Osteocyte (in vitro differentiated cells): ENCODE measurements around the gene KLK3. TPM values are rescaled to one million over a fixed set of nuclear protein-coding genes. Genes with fewer than 3 reads are reported as not detected.

Experiments used
- DNase-seq: peaks from one replicate; pipeline ENCODE4 v3.0.0; 2021; ENCODE audit warnings: mixed read lengths; ENCODE audit not compliant: unreplicated experiment; ENCODE audit errors: extremely low spot score
- H3K27ac Mint-ChIP-seq: one replicate; pipeline ENCODE4 v1.8.0; 2021; ENCODE audit warnings: mild to moderate bottlenecking, mixed read lengths; ENCODE audit not compliant: unreplicated experiment
- H3K27me3 Mint-ChIP-seq: one replicate; pipeline ENCODE4 v1.8.0; 2021; ENCODE audit warnings: mixed read lengths; ENCODE audit not compliant: unreplicated experiment
- H3K36me3 Mint-ChIP-seq: one replicate; pipeline ENCODE4 v1.8.0; 2021; ENCODE audit warnings: mixed read lengths; ENCODE audit not compliant: unreplicated experiment
- H3K4me1 Mint-ChIP-seq: one replicate; pipeline ENCODE4 v1.8.0; 2021; ENCODE audit warnings: mixed read lengths; ENCODE audit not compliant: unreplicated experiment
- H3K4me3 Mint-ChIP-seq: one replicate; pipeline ENCODE4 v1.8.0; 2021; ENCODE audit warnings: mild to moderate bottlenecking, moderate library complexity, mixed read lengths; ENCODE audit not compliant: unreplicated experiment
- H3K9me3 Mint-ChIP-seq: one replicate; pipeline ENCODE4 v1.8.0; 2021; ENCODE audit warnings: mixed read lengths; ENCODE audit not compliant: unreplicated experiment
- CTCF ChIP-seq: fragments of 200-600 bp; sonication (generic); IDR thresholded peaks from 2 replicates; pipeline ENCODE4 v1.5.0; 2021; ENCODE audit warnings: antibody characterized with exemption, mild to moderate bottlenecking, moderate library complexity
- total RNA-seq: library from RNA; stranded (reverse); gene quantifications from 2 replicates; pipeline ENCODE4 v1.2.1, GENCODE V29; 2021

The KLK3 gene
- total RNA-seq, 1 donor from 2014 or later: not detected

GRCh38 chr19:50826492-50827240 lies 28.0 kb upstream of the KLK3 start:
- no peak for DNase-seq
- Mint-ChIP-seq H3K4me1 (no peaks in the 10 kb centered on the region), H3K27me3 (peaks cover 10% of the 10 kb centered on the region), H3K9me3 (no peaks in the 10 kb centered on the region), H3K36me3 (no peaks in the 10 kb centered on the region), H3K4me3 (no peak overlapping the region), H3K27ac (no peak overlapping the region)
- TF ChIP-seq CTCF: no peak

- no peak for TF ChIP-seq CTCF
- no peak overlapping the region for H3K4me3 Mint-ChIP-seq
- H3K9me3 Mint-ChIP-seq: no peaks in the 10 kb centered on the region
- no peaks in the 10 kb centered on the region for H3K36me3 Mint-ChIP-seq
- peaks cover 3% of the 10 kb centered on the region for H3K27me3 Mint-ChIP-seq
- H3K27ac Mint-ChIP-seq: no peak overlapping the region
- no peak for DNase-seq
- no peaks in the 10 kb centered on the region for H3K4me1 Mint-ChIP-seq
Observed at GRCh38 chr19:50827476-50827875, 27.2 kb upstream of the KLK3 start.

- DNase-seq: no peak
- TF ChIP-seq CTCF: no peak
- Mint-ChIP-seq H3K27me3 (no peaks in the 10 kb centered on the region), H3K36me3 (no peaks in the 10 kb centered on the region), H3K4me1 (no peaks in the 10 kb centered on the region), H3K4me3 (no peak overlapping the region), H3K9me3 (no peaks in the 10 kb centered on the region), H3K27ac (no peak overlapping the region)
Observed at GRCh38 chr19:50829801-50830200, 24.9 kb upstream of the KLK3 start.

- Mint-ChIP-seq H3K27ac (no peak overlapping the region), H3K36me3 (no peaks in the 10 kb centered on the region), H3K27me3 (no peaks in the 10 kb centered on the region), H3K4me1 (peaks cover 5% of the 10 kb centered on the region), H3K4me3 (no peak overlapping the region), H3K9me3 (no peaks in the 10 kb centered on the region)
- no peak for DNase-seq
- TF ChIP-seq CTCF: no peak
Observed at GRCh38 chr19:50830266-50831025, 24.3 kb upstream of the KLK3 start.

GRCh38 chr19:50831026-50831396 lies 23.7 kb upstream of the KLK3 start:
- Mint-ChIP-seq H3K4me3 (no peak overlapping the region), H3K27me3 (no peaks in the 10 kb centered on the region), H3K36me3 (no peaks in the 10 kb centered on the region), H3K4me1 (peaks cover 7% of the 10 kb centered on the region), H3K27ac (no peak overlapping the region), H3K9me3 (no peaks in the 10 kb centered on the region)
- no peak for TF ChIP-seq CTCF
- DNase-seq: no peak
